ENCODE measurements around the gene SAMSN1. TPM values are rescaled to one million over a fixed set of nuclear protein-coding genes. Genes with fewer than 3 reads are reported as not detected.
A peak's percentile ranks its signal among the peaks of the same experiment; 100 is the strongest.

The SAMSN1 gene
- total and polyA plus RNA-seq, 9 of the 15 experiments (the other 6 are each of a cell fraction or from before 2014, with no cell fraction given) = 101 to 223 (median 159) TPM

- Histone ChIP-seq H2AFZ (ENCODE audit: low read depth, low read length) (peak overlapping the region; percentile 65), H3K4me1 (replicated peaks in 1 of 2; ENCODE audit: control insufficient read depth in 2 of 2, insufficient read depth in 2 of 2, low read length in 2 of 2) (peaks cover 9 to 40% of the 10 kb centered on the region in 2 experiments), H3K79me2 (ENCODE audit: control insufficient read depth, insufficient read depth, low read length) (no peaks in the 10 kb centered on the region), H3K9me1 (ENCODE audit: control insufficient read depth, insufficient read depth, low read length) (no peaks in the 10 kb centered on the region), H3K27ac (ENCODE audit: extremely low read depth, low read depth, low read length) (no peak overlapping the region), H3K4me2 (ENCODE audit: insufficient read depth, low read length) (no peak overlapping the region), H3K27me3 (ENCODE audit: control insufficient read depth in 2 of 2, insufficient read depth in 2 of 2, low read length in 2 of 2) (no peaks in the 10 kb centered on the region), H3K9ac (ENCODE audit: insufficient read depth in 1 of 2, low read depth in 2 of 2, low read length in 2 of 2) (no peak overlapping the region), H3K9me3 (replicated peaks; ENCODE audit: control insufficient read depth, insufficient read depth, low read depth, low read length) (no peaks in the 10 kb centered on the region; the same call in 1 of the 2 replicates), H3K36me3 (ENCODE audit: control insufficient read depth, insufficient read depth, low read length) (no peaks in the 10 kb centered on the region), H4K20me1 (replicated peaks; ENCODE audit: control insufficient read depth, insufficient read depth, low read length) (no peaks in the 10 kb centered on the region), H3K4me3 (no peak overlapping the region)
- FAIRE-seq (no peak), DNase-seq (ENCODE audit: extremely low read depth in 1 of 4, low spot score in 3 of 4) (no peak), ATAC-seq (no peak)
- intact Hi-C loops (cut with micrococcal nuclease) = no loop called here
- no peak for TF ChIP-seq HSF4 (CRISPR knock-in tag; IDR thresholded peaks at IDR 0.05; ENCODE audit: borderline replicate concordance)
- 88% methylated on average over 1 of the region's 1 CpG for WGBS (ENCODE audit: insufficient coverage, low coverage, missing lambda C conversion rate)
- in situ Hi-C loops (cut with MboI) = no loop called here
- POLR2A ChIA-PET = interaction anchor here (0.8 to 1.0 kb wide), 2 partner anchors 11 to 24 kb away, joined by 3 read pairs; no protein-coding TSS in a partner anchor
- CTCF ChIA-PET (ENCODE audit: low intra/inter-chr PET ratio) = no interaction called here
- BruUV-seq (replicated peaks) = no TSS peak
These were observed 89.2 kb downstream of the SAMSN1 start for GRCh38 chr21:14456911-14457310.

DNA sequence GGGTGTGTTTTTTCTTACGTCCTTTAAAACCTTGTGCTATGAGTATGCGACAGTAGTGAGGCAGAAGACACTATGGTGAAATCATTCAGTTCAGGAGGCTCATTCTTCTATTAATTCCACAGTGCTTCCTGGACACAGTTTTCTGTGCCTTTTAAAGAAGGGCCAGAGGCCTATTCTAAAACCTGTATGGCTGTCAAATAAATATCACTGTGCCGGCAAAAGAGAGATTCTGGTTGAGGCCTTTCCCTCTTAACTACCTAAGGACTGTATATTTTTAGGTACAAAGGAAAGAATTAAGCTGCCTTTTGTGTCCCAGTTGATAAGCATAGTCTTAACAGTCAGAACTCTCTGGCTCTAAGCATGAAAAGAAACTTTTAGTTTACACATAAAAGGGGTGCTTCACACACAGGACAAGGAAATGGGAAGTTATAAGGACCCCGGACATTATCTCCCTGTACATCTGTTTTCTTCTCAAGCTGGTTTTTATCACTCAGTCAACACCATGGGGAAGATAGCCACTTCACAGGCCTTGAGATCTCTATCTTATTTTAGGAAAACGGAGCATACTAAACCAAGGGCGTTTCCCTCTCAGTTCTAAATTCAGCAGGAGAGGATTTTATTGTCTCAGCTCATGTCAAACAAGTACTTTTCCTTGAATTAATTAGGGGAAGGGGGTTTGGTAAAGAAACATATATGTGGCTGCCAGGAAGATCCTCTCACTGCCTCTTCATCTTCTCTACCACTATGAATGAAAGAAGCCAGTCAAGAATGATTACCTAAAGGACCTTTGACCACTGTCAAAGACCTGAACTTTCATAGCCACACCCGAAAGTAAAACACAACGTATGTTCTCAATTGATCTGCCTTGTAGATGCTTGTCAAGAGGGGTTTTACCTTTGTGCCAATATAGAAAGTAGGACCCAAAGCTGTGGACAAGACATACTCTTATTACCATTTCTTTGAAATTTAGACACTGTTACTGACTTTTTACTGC is 91.8 kb downstream of the SAMSN1 start:
- intact Hi-C loops (cut with micrococcal nuclease) = loop anchor here (1.0 to 5.0 kb wide), 5 partner anchors 33 to 604 kb away; partner anchors contain the start of gene SAMSN1
- FAIRE-seq = peak; percentile 72
- ChIA-PET POLR2A (interaction anchor here (0.6 to 1.9 kb wide), 5 partner anchors 9 to 223 kb away, joined by 3 to 7 read pairs (median 3); no protein-coding TSS in a partner anchor), CTCF (ENCODE audit: low intra/inter-chr PET ratio) (no interaction called here)
- no peaks in the 10 kb centered on the region for H3K79me2 ChIP-seq (ENCODE audit: control insufficient read depth, insufficient read depth, low read length)
- H3K36me3 ChIP-seq (ENCODE audit: control insufficient read depth, insufficient read depth, low read length) = no peaks in the 10 kb centered on the region
- ATAC-seq = peak; percentile 69
- no TSS peak for BruUV-seq (replicated peaks)
- WGBS (ENCODE audit: insufficient coverage, low coverage, missing lambda C conversion rate) = 2% methylated on average over 8 of the region's 8 CpGs
- DNase-seq (ENCODE audit: extremely low read depth in 1 of 4, low spot score in 3 of 4) = peak; percentile 80 to 93 (median 83)
- no peak overlapping the region for H3K4me3 ChIP-seq
- no peaks in the 10 kb centered on the region for H3K27me3 ChIP-seq (ENCODE audit: control insufficient read depth in 2 of 2, insufficient read depth in 2 of 2, low read length in 2 of 2)
- H2AFZ ChIP-seq (ENCODE audit: low read depth, low read length) = peak overlapping the region; percentile 90
- H4K20me1 ChIP-seq (replicated peaks; ENCODE audit: control insufficient read depth, insufficient read depth, low read length) = no peaks in the 10 kb centered on the region
- peak overlapping the region; percentile 91 for H3K27ac ChIP-seq (ENCODE audit: extremely low read depth, low read depth, low read length)
- H3K9me1 ChIP-seq (ENCODE audit: control insufficient read depth, insufficient read depth, low read length) = no peaks in the 10 kb centered on the region
- peak overlapping the region; percentile 77 for H3K4me2 ChIP-seq (ENCODE audit: insufficient read depth, low read length)
- in situ Hi-C loops (cut with MboI) = no loop called here
- peak overlapping the region in 1 of 2 experiments; percentile 67; a peak in 3 of 4 replicates for H3K9ac ChIP-seq (ENCODE audit: insufficient read depth in 1 of 2, low read depth in 2 of 2, low read length in 2 of 2)
- H3K4me1 ChIP-seq (replicated peaks in 1 of 2; ENCODE audit: control insufficient read depth in 2 of 2, insufficient read depth in 2 of 2, low read length in 2 of 2) = peaks cover 17 to 54% of the 10 kb centered on the region in 2 experiments
- H3K9me3 ChIP-seq (replicated peaks; ENCODE audit: control insufficient read depth, insufficient read depth, low read depth, low read length) = no peaks in the 10 kb centered on the region; the same call in 1 of the 2 replicates
- TF ChIP-seq ZSCAN32 (CRISPR knock-in tag; IDR thresholded peaks at IDR 0.05) (no peak), CBFB (CRISPR knock-in tag; IDR thresholded peaks at IDR 0.05) (no peak), MNT (conservative IDR thresholded peaks at IDR 0.05) (peak in 1 of 2 experiments; percentile 34; a peak in 1 of 4 replicates), HIVEP1 (CRISPR knock-in tag; IDR thresholded peaks at IDR 0.05) (no peak), THAP12 (CRISPR knock-in tag; IDR thresholded peaks at IDR 0.05) (no peak), ZNF311 (CRISPR knock-in tag; IDR thresholded peaks at IDR 0.05) (no peak), RUNX1 (IDR thresholded peaks at IDR 0.05; ENCODE audit: low read depth) (no peak)

All from K562 (cell line).